ENCODE measurements around the gene GPC3.

The GPC3 gene

DNA sequence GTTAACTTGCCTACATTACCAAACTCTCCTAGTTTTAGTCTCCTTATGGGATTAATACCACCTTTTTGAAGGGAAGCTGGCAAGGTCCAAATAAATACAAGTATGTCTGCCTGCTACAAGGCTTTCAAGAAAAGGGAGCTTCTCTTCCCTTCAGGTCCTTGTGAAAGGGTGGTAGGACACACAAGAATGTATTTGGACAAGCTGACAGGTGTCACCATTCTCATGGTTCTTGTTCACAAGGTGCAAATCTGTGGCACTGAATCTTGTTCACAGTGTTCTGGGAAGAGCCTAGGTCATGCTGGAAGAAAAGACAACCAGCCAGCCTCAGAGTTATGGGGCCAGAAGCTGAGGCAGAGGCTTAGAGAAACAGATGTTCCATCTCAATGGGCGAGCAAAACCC, 41.9 kb downstream of the GPC3 start:
- H3K4me3 ChIP-seq (ENCODE audit: low read length) = no peak overlapping the region

DNA sequence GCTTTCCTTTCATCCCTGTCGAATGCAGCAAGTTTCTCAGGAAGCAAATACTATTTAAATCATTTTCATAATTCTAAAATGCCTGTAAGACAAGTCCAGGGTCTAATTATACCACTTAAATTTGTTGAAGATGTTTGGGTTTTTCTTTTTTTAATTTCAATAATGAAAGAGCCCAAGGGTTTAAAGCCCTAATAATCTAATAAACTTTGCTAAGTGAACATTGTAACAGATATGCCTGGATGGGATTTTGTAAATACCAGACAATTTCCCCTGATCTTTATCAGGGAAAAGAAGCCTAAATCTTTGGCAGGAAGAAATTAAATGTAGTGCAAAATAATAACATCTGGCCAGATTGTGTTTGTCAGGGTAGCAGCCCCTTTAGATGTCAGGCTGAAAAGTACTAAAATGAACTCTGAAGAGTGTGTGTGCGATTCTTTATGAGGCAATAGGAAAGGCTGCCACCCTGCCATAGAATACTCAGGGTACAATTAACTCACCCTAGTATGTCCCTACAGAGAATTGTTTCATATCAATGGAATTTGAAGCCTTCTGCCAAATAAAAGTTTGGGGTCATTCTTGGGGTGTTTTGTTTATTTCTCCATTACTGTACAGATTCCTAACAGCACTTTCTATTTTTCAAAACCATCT, 45.6 kb downstream of the GPC3 start:
- DNase-seq (ENCODE audit: low read depth, low spot score) = no peak
- no peak overlapping the region for H3K4me3 ChIP-seq (ENCODE audit: low read length)

More for the DNA sequence above, 41.9 kb downstream of the GPC3 start:
- DNase-seq (ENCODE audit: low read depth, low spot score) = no peak

DNA sequence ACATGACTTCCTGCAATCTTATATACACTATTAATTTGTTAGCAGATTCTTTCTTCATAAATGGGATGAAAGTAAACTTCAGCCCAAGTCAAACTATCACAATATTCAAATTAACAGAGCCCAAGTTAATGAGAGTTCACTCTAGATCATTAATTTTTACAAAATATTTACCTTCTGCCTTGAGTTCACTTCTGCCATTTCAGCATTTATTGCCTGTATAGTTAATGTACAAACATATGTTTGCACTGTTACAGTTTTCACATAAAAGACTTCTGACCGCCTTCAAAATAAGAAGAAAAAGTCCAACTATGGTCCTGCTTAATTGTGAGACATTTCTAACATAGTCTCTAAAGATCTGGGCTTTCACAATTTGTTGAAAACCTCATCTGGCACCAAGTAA, 46.9 kb downstream of the GPC3 start:
- no peak for DNase-seq (ENCODE audit: low read depth, low spot score)
- no peak overlapping the region for H3K4me3 ChIP-seq (ENCODE audit: low read length)

DNA sequence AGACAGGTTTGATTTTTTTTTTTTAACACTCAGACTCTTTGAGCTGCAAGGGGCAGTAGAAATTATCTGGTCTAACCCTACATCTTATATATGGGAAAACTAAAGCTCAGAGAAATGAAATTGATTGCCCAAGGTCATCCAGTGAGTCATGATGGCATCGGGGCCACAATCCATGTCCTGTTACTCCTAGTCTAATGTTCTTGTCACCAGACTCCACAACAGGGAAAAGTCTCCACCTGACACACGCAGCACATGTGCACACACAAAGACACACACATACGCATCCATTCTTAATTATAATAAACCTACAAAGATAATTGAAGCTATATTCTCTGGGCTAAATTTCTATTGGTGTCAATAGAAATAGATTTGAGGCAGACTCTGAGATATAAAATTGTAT, 48.4 kb downstream of the GPC3 start:
- no peak for DNase-seq (ENCODE audit: low read depth, low spot score)
- H3K4me3 ChIP-seq (ENCODE audit: low read length) = no peak overlapping the region

DNA sequence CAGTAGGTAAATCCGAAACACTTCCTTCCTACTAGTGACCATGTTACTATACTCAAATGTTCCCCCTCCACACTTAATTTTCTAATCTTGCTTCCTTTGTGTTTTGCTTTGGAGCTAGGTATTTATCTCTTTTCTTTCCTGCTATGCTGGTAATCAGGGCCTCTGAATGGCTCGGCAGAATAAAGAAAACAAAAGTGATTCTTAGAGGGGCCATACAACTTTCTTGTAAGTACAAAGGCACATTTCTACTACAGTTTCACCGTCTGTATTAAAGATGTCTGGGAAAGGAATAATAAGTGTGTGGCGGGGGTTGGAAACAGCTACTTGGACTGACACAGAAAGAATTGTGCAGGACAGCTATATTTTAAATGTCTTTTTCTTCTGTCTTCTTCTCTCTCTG, 50.3 kb downstream of the GPC3 start:
- H3K4me3 ChIP-seq (ENCODE audit: low read length) = no peak overlapping the region
- no peak for DNase-seq (ENCODE audit: low read depth, low spot score)

DNA sequence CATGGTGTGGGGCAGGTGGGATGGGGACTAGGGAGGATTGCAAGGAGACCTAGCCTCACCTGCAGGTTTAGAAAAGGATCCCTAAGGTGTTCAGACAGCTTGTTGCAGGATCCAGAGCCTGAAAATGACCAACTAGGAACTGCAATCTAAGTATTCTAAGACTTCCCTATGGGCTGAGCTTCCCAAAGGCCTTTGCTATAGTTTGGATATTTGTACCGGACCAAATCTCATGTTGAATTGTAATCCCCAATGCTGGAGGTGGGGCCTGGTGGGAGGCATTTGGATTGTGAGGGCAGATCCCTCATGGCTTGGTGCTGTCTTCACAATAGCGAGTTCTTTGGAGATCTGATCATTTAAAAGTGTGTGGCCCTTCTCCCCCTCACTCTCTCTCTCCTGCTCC, 52.1 kb downstream of the GPC3 start:
- DNase-seq (ENCODE audit: low read depth, low spot score) = no peak
- H3K4me3 ChIP-seq (ENCODE audit: low read length) = no peak overlapping the region

DNA sequence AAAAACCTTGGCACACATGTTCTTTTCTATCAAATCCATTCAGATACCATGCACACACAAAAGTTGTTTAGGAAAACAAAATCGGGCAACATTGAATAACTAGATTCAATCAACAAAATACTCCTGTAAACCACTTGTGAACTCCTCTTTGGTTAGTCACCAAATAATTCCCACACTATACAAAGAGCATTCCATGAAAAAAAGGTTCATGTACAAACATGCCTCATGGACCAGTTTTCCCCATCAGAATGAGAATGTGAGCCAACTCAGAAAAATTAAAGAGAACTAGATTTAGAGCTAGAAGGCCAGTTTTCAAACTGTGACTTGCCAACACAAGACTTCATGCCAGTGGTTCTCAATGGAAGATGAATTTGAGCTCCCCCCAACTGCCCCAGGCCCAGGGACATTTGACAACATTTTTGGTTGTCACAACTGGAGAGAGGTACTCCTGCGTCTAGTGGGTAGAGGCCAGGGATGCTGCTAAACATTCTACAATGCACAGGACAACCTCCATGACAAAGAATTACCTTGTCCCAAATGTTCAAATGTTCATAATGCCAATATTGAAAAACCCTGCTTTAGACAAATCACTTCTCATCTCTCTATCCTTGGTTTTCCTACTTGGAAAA, 55.4 kb downstream of the GPC3 start:
- H3K4me3 ChIP-seq (ENCODE audit: low read length) = no peak overlapping the region
- DNase-seq (ENCODE audit: low read depth, low spot score) = no peak

DNA sequence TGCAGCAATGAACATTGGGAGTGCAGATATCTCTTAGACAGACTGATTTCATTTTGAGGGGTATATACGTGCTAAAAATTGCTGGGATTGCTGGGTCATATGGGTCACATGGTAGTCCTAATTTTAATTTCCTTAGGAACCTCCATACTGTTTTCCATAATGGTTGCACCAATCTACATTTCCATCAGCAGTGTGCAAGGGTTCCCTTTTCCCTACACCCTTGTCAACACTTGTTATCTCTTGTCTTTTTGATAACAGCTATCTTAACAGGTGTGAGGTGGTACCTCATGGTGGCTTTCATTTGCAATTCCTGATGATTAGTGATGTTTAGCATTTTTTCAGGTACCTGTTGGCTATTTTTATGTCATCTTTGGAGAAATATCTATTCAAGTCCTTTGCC, 57.0 kb downstream of the GPC3 start:
- DNase-seq (ENCODE audit: low read depth, low spot score) = no peak
- H3K4me3 ChIP-seq (ENCODE audit: low read length) = no peak overlapping the region

DNA sequence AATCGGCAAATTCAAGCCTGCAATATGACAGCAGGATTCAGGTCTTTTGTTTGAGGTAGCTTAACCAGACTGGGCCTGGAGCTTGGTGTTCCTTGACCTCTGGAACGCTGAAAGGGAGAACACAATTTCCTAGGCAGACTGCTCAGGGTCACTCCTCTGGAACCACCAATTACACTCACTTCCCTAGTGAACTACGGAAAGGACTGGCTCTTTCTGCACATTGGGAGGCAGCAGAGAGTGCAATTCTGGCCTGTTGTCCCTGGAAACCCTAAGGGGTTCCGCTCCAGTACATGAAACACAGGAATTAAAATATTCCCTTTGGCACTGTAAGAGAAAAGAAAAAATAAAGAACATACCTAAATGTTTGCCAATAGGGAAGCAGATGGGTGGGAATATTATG, 58.6 kb downstream of the GPC3 start:
- no peak for DNase-seq (ENCODE audit: low read depth, low spot score)
- H3K4me3 ChIP-seq (ENCODE audit: low read length) = no peak overlapping the region

DNA sequence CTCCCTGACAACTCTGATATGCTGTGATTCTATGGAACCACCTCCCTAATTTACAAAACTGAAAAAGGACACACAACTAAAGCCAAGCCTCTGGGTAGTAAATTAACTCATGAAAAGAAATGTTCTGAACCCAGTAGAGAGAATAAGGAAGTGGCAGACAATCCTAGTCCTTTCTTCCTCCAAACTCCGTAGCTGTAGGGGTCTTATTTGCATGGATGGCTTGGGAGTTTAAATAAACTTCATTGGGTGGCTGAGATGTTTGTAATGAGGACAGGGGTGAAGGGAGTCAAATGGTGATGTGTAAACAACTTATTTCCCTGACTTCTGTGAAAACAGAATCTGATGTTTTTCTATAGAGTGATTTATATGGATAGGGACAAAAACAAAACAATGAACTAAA, 59.3 kb downstream of the GPC3 start:
- no peak for DNase-seq (ENCODE audit: low read depth, low spot score)
- H3K4me3 ChIP-seq (ENCODE audit: low read length) = no peak overlapping the region

DNA sequence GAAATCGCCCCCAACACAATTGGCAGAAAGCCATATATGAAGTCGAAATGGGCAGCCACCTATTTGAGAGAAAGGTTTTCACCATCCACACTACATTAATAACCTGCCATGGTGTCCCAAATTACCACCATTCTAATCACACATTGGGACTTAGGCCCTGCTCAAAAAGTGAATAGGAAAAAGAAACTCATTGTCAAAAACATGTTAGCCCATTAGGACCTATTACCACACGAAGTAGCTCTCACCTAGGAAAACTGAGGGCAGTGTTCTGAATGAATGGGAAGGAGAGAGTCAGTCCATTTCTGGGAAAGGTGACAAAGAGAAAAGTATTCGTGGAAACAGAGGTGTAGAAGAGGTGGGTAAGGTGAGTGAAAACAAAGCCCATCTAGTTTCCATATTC, 60.8 kb downstream of the GPC3 start:
- DNase-seq (ENCODE audit: low read depth, low spot score) = no peak
- no peak overlapping the region for H3K4me3 ChIP-seq (ENCODE audit: low read length)

DNA sequence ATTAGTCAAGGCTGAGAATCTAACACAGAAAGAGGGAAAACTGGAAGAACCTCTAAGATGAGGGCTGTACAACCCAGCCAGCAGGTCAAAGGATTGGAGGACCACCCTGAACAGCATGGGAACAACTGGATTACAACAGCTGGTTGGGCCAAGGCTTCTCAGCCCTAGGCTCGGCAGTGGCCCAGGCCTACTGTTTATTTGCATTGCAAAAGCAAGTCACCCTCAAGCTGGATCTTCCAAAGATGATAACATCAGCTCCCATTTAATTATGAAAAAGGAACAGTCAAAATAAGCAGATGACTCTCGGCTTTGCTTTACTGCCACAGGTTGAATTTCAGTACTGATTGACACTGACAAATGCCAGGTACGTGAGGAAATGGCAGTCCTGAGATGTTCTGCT, 61.8 kb downstream of the GPC3 start:
- no peak overlapping the region for H3K4me3 ChIP-seq (ENCODE audit: low read length)
- DNase-seq (ENCODE audit: low read depth, low spot score) = no peak

DNA sequence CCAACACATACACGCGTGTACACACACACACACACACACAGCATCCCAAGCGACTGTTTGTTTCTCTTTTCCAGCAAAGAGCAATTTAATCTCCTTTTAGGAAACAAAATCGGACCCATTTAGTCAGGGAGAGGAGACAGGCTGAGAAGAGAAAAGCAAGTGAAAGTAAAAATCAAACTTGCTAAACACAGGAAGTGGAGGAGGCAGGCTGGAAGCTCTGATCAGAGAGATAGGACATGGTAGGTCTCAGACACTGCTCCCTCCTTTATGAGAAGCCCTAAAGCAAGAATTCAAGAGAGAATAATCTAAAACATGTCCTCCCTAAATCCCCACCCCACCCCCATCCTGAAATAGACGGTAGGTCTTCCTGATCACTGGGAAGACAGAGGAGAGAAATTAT, 62.3 kb downstream of the GPC3 start:
- peak; percentile 64 for DNase-seq (ENCODE audit: low read depth, low spot score)
- H3K4me3 ChIP-seq (ENCODE audit: low read length) = peak overlapping the region; percentile 35

DNA sequence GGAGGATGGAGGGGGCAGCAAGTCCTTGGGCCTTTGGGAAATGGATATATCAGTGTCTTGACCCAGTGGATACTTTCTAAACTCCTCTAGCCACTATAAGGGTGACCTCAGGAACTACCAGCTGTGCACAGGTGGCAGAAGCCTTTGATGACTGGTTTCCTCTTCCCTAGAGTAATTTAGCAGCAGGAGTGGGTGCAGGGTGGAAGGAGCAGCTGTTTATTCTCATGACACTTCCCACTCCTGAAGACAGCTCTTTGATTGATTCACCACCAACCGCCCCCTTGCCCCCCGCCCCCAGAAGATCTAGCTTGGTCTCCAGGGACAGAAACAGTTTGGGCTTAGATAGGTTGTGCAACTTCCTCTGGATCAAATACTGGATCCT, 63.0 kb downstream of the GPC3 start:
- no peak overlapping the region for H3K4me3 ChIP-seq (ENCODE audit: low read length)
- peak; percentile 56 for DNase-seq (ENCODE audit: low read depth, low spot score)

DNA sequence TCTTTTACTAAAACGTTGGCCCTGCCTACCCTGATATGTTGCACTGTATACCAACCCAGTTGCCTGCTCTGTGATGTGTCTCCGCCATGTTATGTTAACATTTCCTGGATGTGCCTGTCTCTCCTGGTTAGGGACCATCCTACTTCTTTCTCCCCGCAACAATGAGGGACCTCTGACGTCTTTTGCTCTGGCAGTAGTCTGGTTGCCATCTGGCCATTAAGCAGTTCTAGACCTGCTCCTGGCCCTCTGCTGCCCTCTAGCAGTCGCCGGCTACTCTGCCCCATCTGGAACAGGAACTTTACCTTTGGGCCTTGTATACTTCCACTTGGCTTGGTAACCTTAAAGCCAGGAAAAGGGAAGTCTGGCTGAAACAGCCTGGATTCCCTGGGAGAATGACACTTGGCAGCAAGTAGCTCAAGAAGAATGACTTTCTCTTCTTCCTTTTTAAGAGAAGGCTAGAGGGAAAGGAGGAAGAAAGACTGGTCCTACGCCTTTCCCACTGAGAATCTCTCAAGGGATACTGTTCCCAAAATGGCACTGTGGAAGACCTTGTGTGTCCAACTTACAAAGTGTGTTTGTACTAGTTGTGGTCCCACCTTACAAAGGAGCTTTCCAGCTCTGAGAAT, 63.5 kb downstream of the GPC3 start:
- H3K4me3 ChIP-seq (ENCODE audit: low read length) = no peak overlapping the region
- DNase-seq (ENCODE audit: low read depth, low spot score) = peak; percentile 34

DNA sequence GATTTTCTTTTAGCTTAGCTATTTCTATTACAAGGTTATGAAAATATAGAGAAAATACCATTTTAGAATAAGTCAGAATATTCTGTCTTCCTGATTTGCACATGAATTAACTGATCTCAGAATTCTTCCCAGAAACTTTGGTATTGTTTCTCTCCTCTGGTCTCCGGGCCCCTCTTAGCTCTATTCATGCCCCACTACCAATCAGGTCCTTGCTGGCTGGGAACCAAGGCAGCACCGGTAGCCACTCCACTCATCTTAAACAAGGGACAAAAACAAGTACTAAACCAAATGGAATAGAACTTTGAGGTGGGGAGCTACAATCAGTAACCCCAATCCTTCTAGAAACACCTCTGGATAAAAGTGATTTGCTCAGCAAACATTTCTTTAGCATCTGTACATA, 64.3 kb downstream of the GPC3 start:
- no peak for DNase-seq (ENCODE audit: low read depth, low spot score)
- H3K4me3 ChIP-seq (ENCODE audit: low read length) = no peak overlapping the region

DNA sequence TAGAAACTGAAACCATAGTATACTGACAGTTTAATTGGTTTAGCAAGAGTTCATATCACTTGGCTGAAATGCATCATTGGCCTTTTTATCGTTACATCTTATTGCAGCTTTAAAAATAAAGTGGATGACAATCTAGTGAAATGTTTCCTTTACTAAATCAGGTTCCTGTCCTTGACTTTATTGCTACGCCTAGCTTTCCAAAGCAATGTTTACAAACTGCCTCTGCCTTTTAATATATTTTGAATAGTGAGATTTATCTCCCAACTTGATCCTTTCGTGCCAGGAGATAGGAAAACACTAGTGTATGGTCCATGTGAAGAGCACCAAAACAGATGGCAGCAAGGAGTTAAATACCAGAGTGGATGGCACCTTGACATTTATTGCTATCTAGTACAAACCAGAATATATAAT, 67.0 kb downstream of the GPC3 start:
- H3K4me3 ChIP-seq (ENCODE audit: low read length) = no peak overlapping the region
- DNase-seq (ENCODE audit: low read depth, low spot score) = no peak

DNA sequence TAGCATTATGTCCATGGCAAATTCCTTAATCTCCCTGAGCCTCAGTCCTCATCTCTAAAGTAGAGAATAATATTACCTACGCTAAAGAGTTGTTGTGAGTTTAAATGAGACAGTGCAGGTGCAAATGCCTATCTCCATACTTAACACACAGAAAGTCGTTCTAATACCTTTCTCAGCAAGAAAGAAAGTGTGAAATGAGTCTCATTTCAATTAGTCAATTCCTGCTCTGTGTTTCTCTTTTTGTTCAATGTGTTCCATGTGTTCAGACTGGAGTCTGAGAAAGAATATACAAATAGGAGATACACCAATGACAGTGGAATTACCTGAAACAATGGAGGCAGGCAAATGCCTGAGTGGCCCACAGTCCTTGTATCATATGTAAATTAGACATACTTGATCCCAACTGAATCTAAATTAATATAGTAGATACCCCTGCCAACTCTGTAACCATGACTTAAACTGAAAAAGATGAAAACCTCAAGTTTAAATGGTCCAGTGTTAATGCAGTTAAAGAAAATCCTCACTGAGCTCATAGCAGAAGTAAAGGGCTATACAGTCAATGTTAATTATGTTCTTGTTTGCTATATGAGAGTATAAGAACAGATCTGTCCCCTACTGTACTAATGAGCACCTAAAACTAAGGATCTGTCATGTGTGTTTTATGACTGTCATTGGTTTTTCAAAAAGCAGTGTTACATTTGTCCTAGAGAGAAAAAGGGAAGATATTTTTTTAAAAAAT, 68.2 kb downstream of the GPC3 start:
- H3K4me3 ChIP-seq (ENCODE audit: low read length) = no peak overlapping the region
- no peak for DNase-seq (ENCODE audit: low read depth, low spot score)

DNA sequence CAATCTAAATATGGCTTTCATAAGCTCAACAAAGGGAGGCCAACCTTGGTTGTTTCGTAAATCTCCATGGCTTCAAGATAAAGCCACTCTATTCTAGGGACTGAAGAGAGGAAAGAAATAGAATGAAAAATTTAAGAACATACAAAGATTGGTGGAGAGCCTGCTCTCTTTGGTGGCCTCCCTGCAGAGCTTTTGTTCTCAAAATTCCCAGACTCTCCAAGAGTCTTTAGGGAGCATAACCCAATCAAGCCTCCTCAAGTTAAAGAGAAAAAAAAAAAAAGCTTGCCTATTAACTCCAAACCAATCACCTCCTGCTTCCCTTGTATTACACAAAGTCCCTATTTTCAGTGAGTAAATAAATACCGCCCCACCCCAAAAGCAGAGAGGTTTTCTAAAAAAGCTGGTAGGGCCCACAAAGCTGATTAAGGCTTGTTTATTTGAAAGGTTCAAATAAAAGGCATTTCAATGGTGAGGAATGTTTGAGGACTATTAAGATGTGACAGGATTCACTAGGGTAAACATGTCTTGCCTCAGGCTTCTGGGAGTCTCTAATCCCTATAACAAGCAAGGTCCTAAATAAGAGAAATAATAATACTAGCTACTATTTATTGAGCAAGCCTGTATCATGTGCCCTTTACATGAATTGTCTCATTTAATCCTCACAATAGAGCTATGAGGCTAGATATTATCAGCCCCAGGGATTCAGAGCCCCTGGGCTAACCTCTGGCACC, 71.6 kb downstream of the GPC3 start:
- no peak for DNase-seq (ENCODE audit: low read depth, low spot score)
- no peak overlapping the region for H3K4me3 ChIP-seq (ENCODE audit: low read length)

DNA sequence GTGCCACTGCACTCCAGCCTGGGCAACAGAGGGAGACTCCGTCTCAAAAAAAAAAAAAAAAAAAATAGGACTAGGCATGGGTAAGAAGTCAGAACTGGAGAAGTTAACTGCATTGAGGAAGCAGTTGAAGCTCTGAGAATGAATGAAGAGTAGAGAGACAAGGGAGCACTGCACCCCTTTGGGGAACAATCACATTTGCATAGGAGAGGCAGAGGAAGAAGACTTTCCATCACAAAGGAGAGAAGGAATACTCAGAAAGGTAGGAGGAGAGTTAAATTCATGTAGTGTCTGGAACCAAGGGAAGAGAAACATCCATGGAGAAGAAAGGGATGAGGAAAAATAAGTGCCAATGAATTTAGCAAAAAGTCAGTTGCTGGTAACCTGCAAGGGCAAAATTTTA, 72.4 kb downstream of the GPC3 start:
- DNase-seq (ENCODE audit: low read depth, low spot score) = no peak
- H3K4me3 ChIP-seq (ENCODE audit: low read length) = no peak overlapping the region
